GM19351 (cell line): ENCODE results near the gene ABCC11.
"Not testable (repeated sequence)": the region's sequence is repeated elsewhere in the genome, so short reads cannot be mapped to it uniquely, and the experiment has no call there.

Experiments
- ATAC-seq: cut with Tn5 transposase; IDR thresholded peaks from one replicate; pipeline ENCODE4 v1.9.1; 2021; ENCODE audit warnings: mild to moderate bottlenecking, moderate library complexity; ENCODE audit not compliant: unreplicated experiment

ABCC11 gene

DNA sequence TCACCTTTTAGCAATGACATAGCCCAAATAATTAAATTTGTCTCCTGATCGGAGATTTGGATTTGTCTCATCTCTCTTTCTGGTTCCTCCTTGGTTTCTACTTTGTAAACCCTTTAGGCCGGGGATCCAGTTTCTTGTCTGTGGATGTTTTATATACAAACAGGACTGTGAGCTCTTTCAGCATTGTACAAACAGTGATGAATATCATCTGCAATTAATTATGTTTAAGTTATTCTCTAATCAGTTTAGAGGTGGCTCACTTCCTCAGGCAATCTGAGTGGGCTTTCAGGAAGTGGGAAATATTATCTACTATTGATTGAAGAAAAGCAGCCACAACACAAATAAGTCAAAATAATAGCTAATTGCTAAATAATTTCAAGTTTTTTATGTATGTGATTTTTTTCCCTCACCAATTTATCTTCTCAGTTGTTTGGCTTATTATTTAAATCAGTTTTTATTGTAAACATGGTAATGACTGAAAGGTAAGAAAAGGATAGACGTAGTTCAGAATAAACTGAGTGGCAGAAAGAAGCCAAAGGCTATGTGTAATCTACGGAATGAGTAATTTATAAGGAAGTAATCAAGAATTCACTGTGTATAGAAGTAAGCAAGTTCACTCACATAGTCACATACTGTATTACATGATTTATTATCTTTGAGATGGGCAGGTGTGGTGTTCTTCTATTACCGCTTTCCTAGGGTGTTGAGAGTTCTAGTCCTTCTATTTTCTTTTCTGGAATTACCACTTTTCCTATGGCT, 3.4 kb upstream of the ABCC11 start:
- no peak for ATAC-seq

DNA sequence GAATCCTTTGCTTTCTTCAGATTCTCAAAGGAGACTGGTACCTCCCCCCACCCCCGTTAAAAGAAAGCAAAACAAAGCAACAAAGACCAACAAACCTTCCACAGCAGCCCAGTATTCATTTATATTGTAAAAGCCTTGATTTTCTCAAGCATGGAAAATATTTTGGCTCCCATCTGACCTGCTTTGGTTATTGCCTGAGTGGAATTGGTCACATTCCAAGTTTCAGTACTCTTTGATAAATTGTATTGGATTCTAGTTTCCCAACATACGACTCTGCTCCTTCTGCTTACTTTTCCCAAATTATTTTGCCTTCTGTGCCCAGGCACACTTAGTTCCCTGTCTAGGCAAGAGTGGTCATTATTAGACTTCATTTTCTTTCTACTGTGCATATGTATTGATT, 1.3 kb downstream of the ABCC11 start:
- ATAC-seq = no peak

DNA sequence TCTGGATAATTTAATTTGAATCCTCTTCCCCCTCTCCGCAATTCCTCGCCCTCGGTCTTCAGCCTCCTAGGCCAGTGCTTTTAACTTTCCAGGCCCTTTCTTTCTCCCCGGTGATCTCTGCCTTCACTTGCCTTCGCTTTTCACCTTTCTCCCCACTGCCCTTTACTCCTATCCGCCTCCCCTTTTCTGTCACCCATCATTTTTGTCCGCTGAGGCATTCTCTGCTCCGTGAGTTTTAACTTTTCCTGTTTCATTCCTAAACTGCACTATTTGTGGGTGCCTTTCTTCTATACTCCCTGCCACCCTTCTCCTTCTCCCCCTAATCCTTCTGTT, 2.5 kb downstream of the ABCC11 start:
- ATAC-seq = no peak

DNA sequence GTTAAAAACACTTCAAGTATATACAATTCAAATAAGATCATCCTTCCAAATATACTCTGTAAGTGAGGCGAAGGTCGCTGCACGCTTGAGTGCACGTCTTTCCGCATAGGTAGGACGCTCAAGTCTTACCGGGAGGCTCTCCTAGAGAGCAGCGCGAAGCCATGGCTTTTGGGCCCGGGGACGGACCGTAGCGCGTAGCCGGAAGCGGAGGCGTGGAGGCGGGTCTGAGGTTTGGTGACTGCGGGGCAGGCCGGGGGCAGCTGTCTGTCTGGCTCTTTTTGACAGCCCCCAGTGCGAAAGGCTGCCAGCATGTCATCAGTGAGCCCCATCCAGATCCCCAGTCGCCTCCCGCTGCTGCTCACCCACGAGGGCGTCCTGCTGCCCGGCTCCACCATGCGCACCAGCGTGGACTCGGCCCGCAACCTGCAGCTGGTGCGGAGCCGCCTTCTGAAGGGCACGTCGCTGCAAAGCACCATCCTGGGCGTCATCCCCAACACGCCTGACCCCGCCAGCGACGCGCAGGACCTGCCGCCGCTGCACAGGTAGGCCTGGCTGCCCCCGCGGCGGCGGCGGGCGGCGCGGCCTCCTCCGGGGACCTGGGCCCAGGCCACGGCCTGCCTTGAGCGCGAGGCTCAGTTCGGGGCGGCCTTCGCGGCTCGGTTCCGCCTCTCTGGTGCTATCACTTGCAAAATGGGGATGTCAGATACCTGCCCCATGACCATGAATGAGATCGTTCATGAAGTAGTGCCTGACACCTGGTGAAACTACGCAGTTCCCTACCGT, 3.1 kb downstream of the ABCC11 start, which contains the start of gene LONP2:
TSS of gene LONP2 (plus strand) at position 221 of the 783 bp plus-strand sequence. CDS start at position 310, 89 bp downstream.
- ATAC-seq = peak; percentile 94

DNA sequence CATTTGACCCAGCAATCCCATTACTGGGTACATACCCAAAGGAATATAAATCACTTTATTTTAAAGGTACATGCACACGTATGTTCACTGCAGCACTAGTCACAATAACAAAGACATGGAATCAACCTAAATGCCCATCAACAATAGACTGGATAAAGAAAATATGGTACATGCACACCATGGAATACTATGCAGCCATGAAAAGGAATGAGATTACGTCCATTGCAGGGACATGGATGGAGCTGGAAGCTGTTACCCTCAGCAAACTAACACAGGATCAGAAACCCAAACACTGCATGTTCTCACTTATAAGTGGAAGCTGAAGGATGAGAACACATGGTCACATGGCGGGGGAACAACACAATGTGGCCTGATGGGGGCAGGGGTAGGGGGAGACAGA, 7.2 kb downstream of the ABCC11 start:
- not testable (repeated sequence) for ATAC-seq

DNA sequence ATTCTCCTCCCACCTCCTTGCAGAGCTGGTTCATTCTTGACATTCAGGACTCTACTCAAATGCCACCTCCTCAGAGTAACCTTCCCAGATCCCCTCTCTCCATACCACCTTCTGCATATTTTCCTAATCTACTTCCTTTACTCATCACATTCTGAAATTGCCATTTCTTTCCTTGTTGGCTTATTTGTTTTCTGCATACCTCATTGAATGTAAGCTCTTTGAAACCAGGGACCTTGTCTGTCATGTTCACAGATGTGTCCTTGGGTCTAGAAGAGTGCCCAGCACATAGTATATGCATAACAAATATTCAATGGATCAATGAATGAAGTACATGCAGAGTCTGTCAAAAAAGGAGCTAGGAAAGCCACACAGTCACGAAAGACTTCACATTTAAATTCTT, 11.1 kb downstream of the ABCC11 start:
- no peak for ATAC-seq

DNA sequence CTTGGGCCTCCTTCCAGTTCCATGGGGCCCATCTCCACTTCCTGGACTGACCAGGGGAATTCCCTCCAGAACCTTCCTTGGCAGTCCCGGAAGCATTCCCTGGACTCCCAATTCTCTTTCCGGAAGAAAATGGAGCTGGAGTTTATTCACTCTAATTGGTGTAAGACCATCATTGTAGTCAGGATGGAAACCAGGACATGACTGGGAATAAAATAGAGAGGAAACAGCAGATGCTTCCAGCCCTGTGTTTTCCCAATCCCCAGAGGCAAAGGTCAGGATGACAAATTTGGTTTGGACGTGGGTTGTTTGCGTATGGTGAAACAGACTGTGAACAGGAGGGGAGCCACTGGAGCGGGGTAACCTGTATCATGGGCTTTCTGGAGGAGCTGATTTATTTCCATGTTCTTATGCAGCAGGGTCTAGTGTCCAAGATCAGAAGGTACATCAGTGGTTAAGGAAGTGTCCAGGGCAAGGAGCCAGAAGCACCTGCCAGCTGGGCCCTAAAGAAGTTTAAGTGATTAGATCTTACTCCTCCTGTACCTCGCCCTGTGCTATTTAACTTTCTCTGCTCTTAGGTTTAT, 11.7 kb downstream of the ABCC11 start:
- no peak for ATAC-seq

DNA sequence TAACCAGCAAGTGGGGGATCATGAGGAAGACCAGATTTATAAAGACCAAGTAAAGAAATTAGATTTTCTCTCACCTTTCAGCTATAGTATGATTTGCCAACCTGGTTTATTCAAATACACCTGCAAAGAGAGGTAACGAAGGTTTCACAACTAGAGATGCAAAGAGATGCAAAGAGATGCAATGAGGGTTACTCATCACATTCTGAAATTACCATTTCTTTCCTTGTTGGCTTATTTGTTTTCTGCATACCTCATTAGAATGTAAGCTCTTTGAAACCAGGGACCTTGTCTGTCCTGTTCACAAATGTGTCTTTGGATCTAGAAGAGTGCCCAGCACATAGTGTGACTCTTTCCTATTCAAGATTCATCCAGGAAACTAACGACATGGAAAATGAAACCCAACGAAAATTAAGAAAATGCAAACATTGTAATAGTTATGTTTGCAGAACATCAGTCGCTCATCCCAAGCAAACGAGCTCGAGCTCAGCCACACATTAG, 12.2 kb downstream of the ABCC11 start:
- no peak for ATAC-seq

DNA sequence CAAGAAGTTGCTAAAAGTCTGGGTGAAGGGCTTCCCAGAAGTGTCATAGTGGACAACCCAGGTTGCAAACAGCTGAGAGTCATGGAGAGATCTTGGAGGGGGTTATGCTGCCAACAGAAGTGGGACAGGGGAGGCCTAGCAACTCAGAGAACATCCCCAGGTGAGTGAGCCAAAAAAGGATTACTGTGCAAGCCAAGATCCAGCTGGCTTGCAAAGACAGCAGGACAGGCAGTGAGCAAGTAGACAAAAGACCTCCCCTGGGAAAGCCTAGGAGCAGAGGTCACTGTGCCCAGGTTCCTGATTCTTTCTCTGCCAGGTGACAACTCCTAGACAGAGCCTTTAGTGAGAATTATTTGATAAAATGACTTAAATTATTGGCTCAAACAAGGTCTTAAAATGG, 12.7 kb downstream of the ABCC11 start:
- no peak for ATAC-seq

DNA sequence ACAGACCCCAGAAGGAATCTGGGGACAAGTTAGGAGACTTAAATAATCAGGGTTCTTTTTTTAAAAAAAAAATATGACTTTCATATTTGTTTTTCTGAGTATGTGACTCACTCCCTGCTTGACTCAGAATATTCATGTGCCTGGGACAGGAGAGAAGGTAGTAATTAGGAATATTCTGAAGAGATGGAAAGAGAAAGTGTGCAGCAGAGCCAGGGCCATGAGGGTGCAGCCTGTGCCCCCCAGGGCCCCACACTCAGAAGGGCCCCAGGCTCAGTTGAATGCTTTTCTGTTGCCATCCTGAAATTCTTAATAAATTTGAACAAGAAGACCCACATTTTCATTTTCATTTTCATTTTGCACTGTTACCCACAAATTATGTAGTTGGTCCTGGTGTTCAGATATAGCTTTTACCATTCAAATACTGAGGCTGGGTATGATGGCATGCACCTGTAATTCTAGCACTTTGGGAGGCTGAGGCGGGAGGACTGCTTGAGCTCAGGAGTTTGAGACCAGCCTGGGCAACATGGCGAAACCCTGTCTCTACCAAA, 14.8 kb downstream of the ABCC11 start:
- ATAC-seq = no peak

DNA sequence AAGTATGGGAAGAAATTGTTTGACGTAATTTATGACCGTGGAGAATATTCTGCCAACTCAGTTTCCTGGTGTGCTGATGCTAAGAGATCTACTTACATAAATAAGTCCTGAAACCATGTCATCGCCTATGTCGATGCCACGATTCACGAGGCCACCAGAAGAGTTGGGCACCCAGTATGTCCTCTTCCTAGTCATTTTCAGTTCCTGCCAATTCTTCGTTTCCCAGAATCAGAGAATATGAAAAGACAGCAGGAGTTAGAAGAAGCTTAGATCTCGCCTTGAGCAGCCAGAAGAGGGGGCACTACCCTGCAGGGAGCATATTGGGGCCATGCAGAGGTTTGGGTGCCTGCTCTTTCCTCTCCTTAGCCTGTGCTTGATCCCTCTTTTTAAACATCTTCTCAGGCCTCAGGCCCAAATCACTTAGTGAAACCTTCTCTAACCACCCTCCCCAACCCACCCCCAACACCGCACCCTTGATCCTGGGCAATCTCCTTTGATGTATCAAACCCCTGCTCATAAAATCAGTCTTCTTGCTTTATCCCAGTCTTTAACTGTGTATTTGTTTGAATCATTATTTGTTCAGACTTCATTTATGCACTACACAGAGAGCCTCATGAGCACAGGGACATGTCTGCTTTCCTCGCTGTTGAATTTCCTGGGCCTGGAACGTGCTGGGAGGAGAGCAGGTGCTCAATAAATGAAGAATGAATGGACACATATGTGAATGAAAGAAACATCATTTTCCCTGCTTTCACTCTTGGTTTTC, 15.4 kb downstream of the ABCC11 start:
- peak; percentile 85 for ATAC-seq

DNA sequence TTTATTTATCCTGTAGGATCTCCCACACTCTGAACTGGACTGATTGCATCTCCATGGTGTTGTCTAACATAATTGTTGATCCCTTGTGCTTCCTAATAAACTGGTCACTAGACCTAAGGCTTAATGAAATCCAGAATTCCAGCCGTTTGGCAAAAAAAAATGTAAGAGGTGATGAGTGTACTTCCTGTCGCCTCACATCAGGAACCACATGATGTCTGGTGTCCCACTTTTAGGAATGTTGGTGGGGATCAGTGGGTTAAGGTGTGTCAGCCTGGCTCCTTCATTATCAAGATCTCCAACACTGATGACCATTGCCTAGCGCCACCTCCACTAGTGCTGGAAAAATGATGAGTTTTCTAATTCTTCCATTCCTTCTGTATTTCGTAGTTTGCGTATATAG, 21.9 kb downstream of the ABCC11 start:
- ATAC-seq = no peak

DNA sequence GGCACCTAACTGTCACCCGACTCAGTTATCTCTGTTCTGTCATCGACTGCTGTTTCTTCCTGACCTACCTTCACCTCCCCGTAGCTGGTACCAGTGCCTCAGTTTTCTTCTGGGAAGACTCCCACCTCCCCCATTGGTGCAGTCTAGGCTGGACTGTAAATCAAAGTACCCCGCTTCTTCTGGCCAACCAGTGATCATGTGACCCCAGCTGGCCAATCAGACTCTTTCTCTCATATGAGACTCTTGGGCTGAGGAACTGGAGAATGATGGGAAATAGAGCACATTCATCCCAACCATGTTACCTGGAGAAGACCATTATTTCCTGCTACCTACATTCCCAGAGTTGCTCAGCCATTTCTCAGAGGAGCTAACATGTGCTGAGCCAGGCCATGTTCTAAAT, 23.8 kb downstream of the ABCC11 start:
- ATAC-seq = no peak

DNA sequence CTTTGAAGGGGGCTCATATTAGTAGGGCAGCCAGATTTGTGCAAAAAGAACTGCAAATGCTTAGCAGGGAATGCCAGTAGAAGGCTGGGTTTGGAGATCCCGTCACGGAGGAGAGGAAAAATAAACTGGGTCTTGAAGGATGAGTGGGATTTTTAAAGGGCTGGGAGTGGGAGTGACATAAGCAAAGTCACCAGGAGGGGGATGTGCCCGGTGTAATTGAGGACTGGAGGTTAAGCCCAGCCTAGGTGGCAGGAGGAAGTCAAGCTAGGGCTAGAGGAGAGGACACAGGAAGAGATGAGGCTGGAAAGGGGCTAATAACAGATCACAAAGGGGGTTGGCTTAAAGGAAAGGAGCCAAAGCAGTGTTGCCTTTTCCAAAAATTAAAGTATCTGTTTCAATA, 26.4 kb downstream of the ABCC11 start:
- ATAC-seq = no peak

DNA sequence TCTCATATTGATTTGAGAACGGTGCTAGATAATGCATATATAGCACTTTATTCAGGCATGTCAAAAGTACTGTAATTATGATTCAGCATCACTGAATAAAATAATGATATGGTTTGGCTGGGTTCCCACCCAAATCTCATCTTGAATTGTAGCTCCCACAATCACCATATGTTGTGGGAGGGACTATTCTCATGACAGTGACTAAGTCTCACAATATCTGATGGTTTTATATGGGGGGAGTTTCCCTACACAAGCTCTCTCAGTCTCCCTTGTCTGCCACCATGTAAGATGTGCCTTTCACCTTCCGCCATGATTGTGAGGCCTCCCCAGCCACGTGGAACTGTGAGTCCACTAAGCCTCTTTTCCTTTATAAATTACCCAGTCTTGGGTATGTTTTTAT, 28.9 kb downstream of the ABCC11 start:
- ATAC-seq = no peak

DNA sequence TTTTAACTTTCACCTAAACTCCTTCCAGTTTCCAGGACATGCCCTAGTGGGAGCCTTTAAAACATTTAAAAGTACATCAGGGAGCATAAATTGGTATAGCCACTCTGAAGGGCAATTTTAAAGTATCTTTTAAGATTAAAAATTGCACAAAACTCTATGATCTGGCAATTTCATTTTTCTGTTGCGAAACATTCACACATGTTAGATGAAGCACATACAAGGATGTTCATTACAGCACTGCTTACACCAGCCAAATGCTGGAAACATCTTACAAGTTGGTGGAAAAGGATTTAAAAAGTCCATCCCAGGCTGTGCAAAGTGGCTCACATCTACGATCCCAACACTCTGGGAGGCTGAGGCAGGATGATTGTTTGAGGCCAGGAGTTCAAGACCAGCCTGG, 29.6 kb downstream of the ABCC11 start:
- no peak for ATAC-seq

DNA sequence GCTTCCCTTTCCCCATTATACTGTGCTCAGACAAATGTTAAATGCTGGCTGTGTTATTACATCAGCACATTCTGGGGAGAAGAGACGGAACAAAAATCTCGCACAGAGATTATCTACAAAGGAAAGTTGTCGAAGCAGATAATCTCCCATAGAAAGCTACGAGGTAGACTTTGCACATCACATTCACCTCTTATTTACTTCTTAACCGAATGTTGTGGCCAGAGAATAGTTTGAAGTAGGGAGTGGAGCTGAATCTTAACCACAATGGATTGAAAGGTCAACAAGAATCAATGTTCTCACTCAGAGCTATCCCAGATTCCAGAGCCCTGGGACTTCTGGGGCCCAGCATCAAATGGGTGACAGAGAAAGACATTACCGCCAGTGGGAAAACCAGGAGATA, 31.6 kb downstream of the ABCC11 start:
- ATAC-seq = no peak

DNA sequence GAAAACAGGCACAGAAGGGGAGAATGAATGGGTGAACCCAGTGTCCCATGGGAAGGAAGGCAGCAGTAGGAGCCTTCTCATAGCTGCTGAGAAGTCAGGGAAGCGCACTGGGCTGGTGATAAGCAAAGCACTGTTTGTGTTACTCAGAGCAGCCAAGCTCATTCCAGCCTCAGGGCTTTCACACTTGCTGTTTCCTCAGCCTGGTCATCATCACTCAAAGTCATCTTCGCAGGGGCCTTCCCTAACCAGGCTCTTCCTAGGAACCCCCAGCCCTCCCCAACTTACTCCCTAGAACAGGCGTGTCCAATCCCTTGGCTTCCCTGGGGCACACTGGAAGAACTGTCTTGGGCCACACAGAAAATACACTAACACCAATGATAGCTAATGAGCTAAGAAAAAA, 35.3 kb downstream of the ABCC11 start:
- no peak for ATAC-seq

DNA sequence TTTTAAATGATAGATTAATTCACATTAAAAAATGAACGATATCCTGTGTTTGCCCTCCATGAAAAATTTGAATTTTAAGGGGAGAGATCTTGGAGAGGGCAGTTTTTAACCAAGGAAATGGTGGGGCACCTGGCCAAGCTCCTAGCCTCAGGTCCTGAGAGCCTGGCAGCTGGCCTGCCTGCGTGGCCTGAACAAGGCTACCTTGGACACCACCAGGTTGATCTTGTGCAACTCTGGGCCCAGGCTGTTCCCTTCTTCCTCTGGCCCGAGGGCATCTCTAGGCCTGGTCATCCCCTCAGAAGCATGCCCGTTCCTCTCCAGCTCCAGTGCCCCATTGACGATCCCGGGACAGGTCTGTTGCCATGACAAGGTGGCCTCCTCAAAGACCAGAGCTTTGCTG, 36.6 kb downstream of the ABCC11 start:
- no peak for ATAC-seq

DNA sequence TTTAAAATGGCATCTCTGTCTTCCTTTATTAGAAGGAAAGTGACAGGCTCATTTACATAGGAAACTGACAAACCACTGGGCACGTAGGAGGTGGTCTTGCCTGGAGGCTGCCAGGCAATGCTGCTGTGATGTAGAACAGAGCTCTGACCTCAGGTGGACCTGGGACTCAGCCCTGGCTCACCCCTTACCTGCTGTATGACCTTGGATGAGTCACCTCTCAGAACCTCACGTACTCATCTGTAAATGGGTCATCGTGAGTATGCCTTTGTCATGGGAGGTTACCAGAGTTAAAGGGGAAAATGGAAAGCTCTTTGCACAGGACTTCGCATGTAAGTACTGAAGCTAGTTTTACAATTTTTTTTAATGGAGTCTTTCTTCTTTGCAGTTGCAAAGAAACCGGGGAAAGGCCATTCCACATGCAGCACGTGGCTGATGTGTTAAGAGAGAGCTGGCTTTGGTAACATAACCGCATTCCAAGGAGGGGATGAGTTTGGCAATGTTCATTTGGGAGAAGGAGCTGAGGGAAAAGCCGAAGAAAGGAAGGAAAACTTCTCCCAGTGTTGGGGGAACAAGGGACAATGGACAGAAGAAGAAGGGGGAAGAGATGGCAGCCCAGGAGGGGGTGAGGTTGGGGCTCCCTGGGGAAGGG, 40.6 kb downstream of the ABCC11 start:
- no peak for ATAC-seq

DNA sequence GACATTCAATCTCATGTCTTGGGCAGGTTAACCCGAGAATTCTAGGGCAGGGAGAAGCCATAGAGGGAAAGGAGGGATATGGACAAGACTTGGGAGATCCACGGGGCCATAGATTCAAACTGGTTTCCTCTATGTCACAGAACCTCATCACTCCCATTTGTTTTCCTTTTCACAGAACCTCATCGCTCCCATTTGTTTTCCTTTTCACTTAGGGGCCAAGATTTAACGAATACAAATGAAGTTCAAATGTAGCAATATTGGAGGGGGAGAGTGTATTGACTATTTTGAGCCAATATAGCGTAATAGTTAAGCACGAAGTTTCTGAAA, 42.6 kb downstream of the ABCC11 start:
- ATAC-seq = no peak
